DOHH2 (cell line): ENCODE results near the gene SLC16A4.

Experiments used
- EZH2phosphoT487 ChIP-seq: fragments of 200-600 bp; sonication (generic); IDR thresholded peaks from 2 replicates; pipeline ENCODE4 v1.6.1; 2017; ENCODE audit warnings: borderline replicate concordance, mild to moderate bottlenecking, antibody characterized with exemption, low read length, moderate library complexity, mixed read lengths
- TF ChIP-seq, protein P1 (sequence below): fragments of 200-600 bp; sonication (generic); IDR thresholded peaks from one replicate; pipeline ENCODE4 v1.5.1; 2014; ENCODE audit warnings: antibody characterized with exemption, mild to moderate bottlenecking, low read depth, low read length; ENCODE audit not compliant: poor library complexity, severe bottlenecking

DNA sequence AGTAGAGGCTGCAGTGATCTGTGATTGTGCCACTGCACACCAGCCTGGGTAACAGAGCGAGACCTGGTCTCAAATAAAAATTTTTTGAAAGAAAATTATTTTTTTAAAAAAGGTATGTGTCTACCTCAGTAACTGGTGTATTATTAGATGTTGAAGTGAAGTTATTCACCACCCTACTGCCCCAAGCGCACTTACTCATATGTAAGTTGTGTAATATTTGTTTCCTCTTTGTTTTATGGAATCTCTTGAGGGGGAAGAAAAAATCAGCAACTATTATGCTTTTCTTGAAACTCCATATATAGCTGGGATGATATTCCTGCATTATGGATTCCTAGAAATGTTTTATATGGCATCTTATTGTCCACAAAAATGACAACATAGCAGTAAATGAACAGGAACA is 30.4 kb downstream of the SLC16A4 start:
- TF ChIP-seq, protein P1, sequence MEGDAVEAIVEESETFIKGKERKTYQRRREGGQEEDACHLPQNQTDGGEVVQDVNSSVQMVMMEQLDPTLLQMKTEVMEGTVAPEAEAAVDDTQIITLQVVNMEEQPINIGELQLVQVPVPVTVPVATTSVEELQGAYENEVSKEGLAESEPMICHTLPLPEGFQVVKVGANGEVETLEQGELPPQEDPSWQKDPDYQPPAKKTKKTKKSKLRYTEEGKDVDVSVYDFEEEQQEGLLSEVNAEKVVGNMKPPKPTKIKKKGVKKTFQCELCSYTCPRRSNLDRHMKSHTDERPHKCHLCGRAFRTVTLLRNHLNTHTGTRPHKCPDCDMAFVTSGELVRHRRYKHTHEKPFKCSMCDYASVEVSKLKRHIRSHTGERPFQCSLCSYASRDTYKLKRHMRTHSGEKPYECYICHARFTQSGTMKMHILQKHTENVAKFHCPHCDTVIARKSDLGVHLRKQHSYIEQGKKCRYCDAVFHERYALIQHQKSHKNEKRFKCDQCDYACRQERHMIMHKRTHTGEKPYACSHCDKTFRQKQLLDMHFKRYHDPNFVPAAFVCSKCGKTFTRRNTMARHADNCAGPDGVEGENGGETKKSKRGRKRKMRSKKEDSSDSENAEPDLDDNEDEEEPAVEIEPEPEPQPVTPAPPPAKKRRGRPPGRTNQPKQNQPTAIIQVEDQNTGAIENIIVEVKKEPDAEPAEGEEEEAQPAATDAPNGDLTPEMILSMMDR = no peak
- no peak for TF ChIP-seq EZH2phosphoT487
